Astrocyte (in vitro differentiated cells and primary cell): Measurements from ENCODE around the gene RNF145. TPM values are rescaled to one million over a fixed set of nuclear protein-coding genes. Genes with fewer than 3 reads are reported as not detected.

Experiments
- DNase-seq: peaks from one replicate; pipeline ENCODE4 v3.0.0-alpha.2; 2010; ENCODE audit warnings: low read depth
- FAIRE-seq: peaks from 2 replicates; lab custom pipeline; 2011; peaks lifted over from hg19 to GRCh38; lab: Jason Lieb, UNC
- H2AFZ ChIP-seq: 2 replicates; pipeline ENCODE4 v1.6.0; 2012; ENCODE audit warnings: low read depth, low read length, inconsistent platforms
- H3K27ac ChIP-seq: 2 replicates; pipeline ENCODE4 v1.5.1; 2011; ENCODE audit warnings: low read depth, low read length, inconsistent platforms
- H3K27me3 ChIP-seq: 2 replicates; pipeline ENCODE4 v1.6.0; 2011; ENCODE audit warnings: low read length, inconsistent platforms; ENCODE audit not compliant: insufficient read depth
- H3K36me3 ChIP-seq: 2 replicates; pipeline ENCODE4 v1.5.1; 2011; ENCODE audit warnings: low read length, inconsistent platforms; ENCODE audit not compliant: insufficient read depth
- H3K4me1 ChIP-seq: 2 replicates; pipeline ENCODE4 v1.5.1; 2011; ENCODE audit warnings: low read length, inconsistent platforms; ENCODE audit not compliant: insufficient read depth
- H3K4me2 ChIP-seq: 2 replicates; pipeline ENCODE4 v1.6.0; 2012; ENCODE audit warnings: low read length, inconsistent platforms
- H3K4me3 ChIP-seq: 2 replicates; pipeline ENCODE4 v1.5.1; 2011; ENCODE audit warnings: low read depth, mild to moderate bottlenecking, low read length, inconsistent platforms; ENCODE audit not compliant: insufficient read depth
- H3K79me2 ChIP-seq: 2 replicates; pipeline ENCODE4 v1.6.0; 2012; ENCODE audit warnings: mild to moderate bottlenecking, low read length, inconsistent platforms; ENCODE audit not compliant: insufficient read depth
- H3K9ac ChIP-seq: 2 replicates; pipeline ENCODE4 v1.6.0; 2012; ENCODE audit warnings: mild to moderate bottlenecking, low read length, inconsistent platforms
- H3K9me3 ChIP-seq: 2 replicates; pipeline ENCODE4 v1.5.1; 2012; ENCODE audit warnings: low read depth, mild to moderate bottlenecking, low read length, inconsistent platforms; ENCODE audit not compliant: insufficient read depth
- H4K20me1 ChIP-seq: 2 replicates; pipeline ENCODE4 v1.6.0; 2012; ENCODE audit warnings: low read length, inconsistent platforms; ENCODE audit not compliant: insufficient read depth
- H3K27ac Mint-ChIP-seq: one replicate; pipeline ENCODE4 v1.8.0; 2021; ENCODE audit warnings: mild to moderate bottlenecking, mixed read lengths; ENCODE audit not compliant: unreplicated experiment
- H3K27me3 Mint-ChIP-seq: one replicate; pipeline ENCODE4 v1.8.0; 2021; ENCODE audit warnings: low read depth, mixed read lengths; ENCODE audit not compliant: unreplicated experiment
- H3K36me3 Mint-ChIP-seq: one replicate; pipeline ENCODE4 v1.8.0; 2021; ENCODE audit warnings: low read depth, mixed read lengths; ENCODE audit not compliant: unreplicated experiment
- H3K4me1 Mint-ChIP-seq: one replicate; pipeline ENCODE4 v1.8.0; 2021; ENCODE audit warnings: low read depth, mixed read lengths; ENCODE audit not compliant: unreplicated experiment
- H3K4me3 Mint-ChIP-seq: one replicate; pipeline ENCODE4 v1.8.0; 2021; ENCODE audit warnings: mild to moderate bottlenecking, moderate library complexity, mixed read lengths; ENCODE audit not compliant: unreplicated experiment
- H3K9me3 Mint-ChIP-seq: one replicate; pipeline ENCODE4 v1.8.0; 2021; ENCODE audit warnings: mild to moderate bottlenecking, mixed read lengths; ENCODE audit not compliant: unreplicated experiment
- CTCF ChIP-seq: IDR thresholded peaks from 2 replicates; pipeline ENCODE4 v1.5.1; 2011; ENCODE audit warnings: low read depth, mild to moderate bottlenecking, inconsistent platforms, low read length, moderate library complexity; ENCODE audit not compliant: insufficient read depth
- EZH2 ChIP-seq: IDR thresholded peaks from 2 replicates; pipeline ENCODE4 v1.6.1; 2012; ENCODE audit warnings: mild to moderate bottlenecking, low read length, inconsistent platforms; ENCODE audit not compliant: insufficient read depth
- total RNA-seq: library from RNA; stranded (reverse); gene quantifications from 2 replicates; pipeline ENCODE4 v1.2.1, GENCODE V29; 2021

Gene RNF145
- total RNA-seq, 1 donor from 2014 or later: 54.0 TPM

- Histone ChIP-seq H3K4me2 (peak overlapping the region; percentile 27), H3K79me2 (no peaks in the 10 kb centered on the region), H3K4me3 (no peak overlapping the region), H3K27ac (no peak overlapping the region), H2AFZ (no peak overlapping the region), H3K4me1 (peaks cover 17% of the 10 kb centered on the region), H4K20me1 (no peaks in the 10 kb centered on the region), H3K27me3 (peaks cover 2% of the 10 kb centered on the region), H3K9ac (no peak overlapping the region), H3K9me3 (no peaks in the 10 kb centered on the region), H3K36me3 (no peaks in the 10 kb centered on the region)
- Mint-ChIP-seq H3K4me1 (peaks cover 7% of the 10 kb centered on the region), H3K4me3 (no peak overlapping the region), H3K27me3 (peaks cover 6% of the 10 kb centered on the region), H3K27ac (no peak overlapping the region), H3K36me3 (no peaks in the 10 kb centered on the region), H3K9me3 (no peaks in the 10 kb centered on the region)
- TF ChIP-seq CTCF (no peak), EZH2 (no peak)
- no peak for DNase-seq
- no peak for FAIRE-seq
Observed at GRCh38 chr5:159132429-159133040, 76.8 kb downstream of the RNF145 start.

- H3K4me1 ChIP-seq: peaks cover 17% of the 10 kb centered on the region
- H3K27ac Mint-ChIP-seq: no peak overlapping the region
- peaks cover 7% of the 10 kb centered on the region for H3K4me1 Mint-ChIP-seq
- no peak for DNase-seq
- H3K27me3 ChIP-seq: peaks cover 2% of the 10 kb centered on the region
- no peak overlapping the region for H3K27ac ChIP-seq
- H2AFZ ChIP-seq: no peak overlapping the region
- no peaks in the 10 kb centered on the region for H4K20me1 ChIP-seq
- H3K4me3 Mint-ChIP-seq: no peak overlapping the region
- no peak overlapping the region for H3K4me2 ChIP-seq
- no peak for FAIRE-seq
- no peaks in the 10 kb centered on the region for H3K36me3 ChIP-seq
- H3K36me3 Mint-ChIP-seq: no peaks in the 10 kb centered on the region
- TF ChIP-seq EZH2 (no peak), CTCF (no peak)
- H3K9me3 Mint-ChIP-seq: no peaks in the 10 kb centered on the region
- H3K9ac ChIP-seq: no peak overlapping the region
- no peak overlapping the region for H3K4me3 ChIP-seq
- H3K79me2 ChIP-seq: no peaks in the 10 kb centered on the region
- H3K27me3 Mint-ChIP-seq: peaks cover 6% of the 10 kb centered on the region
- H3K9me3 ChIP-seq: no peaks in the 10 kb centered on the region
Observed at GRCh38 chr5:159131951-159132350, 77.4 kb downstream of the RNF145 start.

GRCh38 chr5:159130871-159131270, 78.5 kb downstream of the RNF145 start:
- no peak overlapping the region for H3K27ac Mint-ChIP-seq
- no peaks in the 10 kb centered on the region for H4K20me1 ChIP-seq
- H3K36me3 ChIP-seq: no peaks in the 10 kb centered on the region
- H3K27me3 Mint-ChIP-seq: peaks cover 6% of the 10 kb centered on the region
- no peaks in the 10 kb centered on the region for H3K79me2 ChIP-seq
- no peak overlapping the region for H3K4me2 ChIP-seq
- H3K4me1 Mint-ChIP-seq: peaks cover 4% of the 10 kb centered on the region
- no peak overlapping the region for H3K4me3 ChIP-seq
- H3K4me3 Mint-ChIP-seq: no peak overlapping the region
- FAIRE-seq (no peak), DNase-seq (no peak)
- H3K9ac ChIP-seq: no peak overlapping the region
- H3K9me3 Mint-ChIP-seq: no peaks in the 10 kb centered on the region
- no peaks in the 10 kb centered on the region for H3K36me3 Mint-ChIP-seq
- H3K4me1 ChIP-seq: peaks cover 11% of the 10 kb centered on the region
- no peaks in the 10 kb centered on the region for H3K9me3 ChIP-seq
- no peak overlapping the region for H3K27ac ChIP-seq
- peaks cover 2% of the 10 kb centered on the region for H3K27me3 ChIP-seq
- TF ChIP-seq EZH2 (no peak), CTCF (no peak)
- H2AFZ ChIP-seq: no peak overlapping the region
